HG03060 (cell line): ENCODE data around the gene PTPRF.

Experiments
- ATAC-seq: cut with Tn5 transposase; IDR thresholded peaks from one replicate; pipeline ENCODE4 v1.9.1; 2021; ENCODE audit warnings: low read depth, moderate number of reproducible peaks; ENCODE audit not compliant: unreplicated experiment

Gene PTPRF

DNA sequence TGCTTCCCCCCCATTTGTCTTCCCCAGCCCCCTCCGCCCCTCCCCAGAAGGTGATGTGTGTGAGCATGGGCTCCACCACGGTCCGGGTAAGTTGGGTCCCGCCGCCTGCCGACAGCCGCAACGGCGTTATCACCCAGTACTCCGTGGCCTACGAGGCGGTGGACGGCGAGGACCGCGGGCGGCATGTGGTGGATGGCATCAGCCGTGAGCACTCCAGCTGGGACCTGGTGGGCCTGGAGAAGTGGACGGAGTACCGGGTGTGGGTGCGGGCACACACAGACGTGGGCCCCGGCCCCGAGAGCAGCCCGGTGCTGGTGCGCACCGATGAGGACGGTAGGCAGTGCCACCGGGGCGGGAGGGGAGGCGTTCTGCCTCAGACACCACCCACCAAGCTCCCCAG, 67.0 kb downstream of the PTPRF start:
- ATAC-seq = no peak

DNA sequence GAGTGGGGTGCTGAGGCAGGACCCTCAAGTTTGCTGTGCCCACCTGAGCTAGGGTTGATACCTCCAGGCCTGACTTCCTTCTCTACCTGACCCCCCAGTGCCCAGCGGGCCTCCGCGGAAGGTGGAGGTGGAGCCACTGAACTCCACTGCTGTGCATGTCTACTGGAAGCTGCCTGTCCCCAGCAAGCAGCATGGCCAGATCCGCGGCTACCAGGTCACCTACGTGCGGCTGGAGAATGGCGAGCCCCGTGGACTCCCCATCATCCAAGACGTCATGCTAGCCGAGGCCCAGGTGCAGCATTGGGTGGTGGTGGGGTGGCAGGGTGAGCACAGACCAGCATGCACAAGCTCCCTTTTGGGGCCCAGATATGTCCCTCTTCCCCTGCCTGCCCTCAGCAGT, 67.9 kb downstream of the PTPRF start:
- no peak for ATAC-seq

DNA sequence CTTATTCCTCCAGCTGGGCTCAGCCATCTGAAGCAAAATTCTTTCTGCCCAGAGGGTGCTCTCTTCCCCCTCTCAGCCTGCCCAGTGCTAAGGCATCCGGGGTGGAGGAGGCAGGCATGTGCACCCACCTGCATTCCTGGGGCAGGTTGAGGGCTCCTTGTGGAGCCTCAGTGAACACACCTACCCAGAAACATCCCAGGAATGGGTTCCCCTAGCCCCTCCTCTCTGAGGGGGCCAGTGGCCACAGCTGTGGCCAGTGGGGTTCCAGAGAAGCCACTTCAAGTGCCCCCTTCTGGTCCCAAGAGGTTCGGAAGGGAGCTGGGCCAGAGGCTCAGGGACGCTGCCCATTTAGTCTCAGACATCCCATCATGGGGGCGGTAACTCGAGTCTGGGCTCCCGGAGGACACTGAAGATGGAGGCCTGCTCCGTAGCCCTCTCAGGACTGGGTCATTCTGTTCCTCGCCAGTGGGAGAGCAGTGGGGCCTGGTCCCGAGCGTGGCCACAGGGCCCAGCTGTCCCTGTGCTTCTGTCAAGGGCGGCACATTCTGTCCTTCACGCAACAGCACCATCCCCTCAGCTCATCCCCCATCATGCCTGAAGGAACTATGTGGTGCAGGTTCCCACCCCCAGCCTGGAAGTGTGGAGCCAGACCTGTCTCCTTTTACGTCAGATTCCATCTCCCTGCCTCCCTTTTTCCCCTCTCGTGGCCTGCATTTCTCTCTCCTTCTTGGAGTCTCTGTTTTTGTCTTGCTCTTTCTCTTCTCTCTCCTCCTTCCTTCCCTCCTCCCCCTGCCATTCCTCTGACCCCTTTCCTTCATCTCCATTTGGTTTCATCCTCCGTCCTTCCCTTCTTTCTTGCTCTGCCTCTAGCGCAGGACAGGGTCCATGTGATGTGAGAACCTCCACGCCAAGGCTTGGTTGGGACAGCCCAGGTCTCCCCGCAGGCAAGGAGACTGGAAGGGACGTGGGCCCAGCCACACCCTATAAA, 69.6 kb downstream of the PTPRF start:
- no peak for ATAC-seq

DNA sequence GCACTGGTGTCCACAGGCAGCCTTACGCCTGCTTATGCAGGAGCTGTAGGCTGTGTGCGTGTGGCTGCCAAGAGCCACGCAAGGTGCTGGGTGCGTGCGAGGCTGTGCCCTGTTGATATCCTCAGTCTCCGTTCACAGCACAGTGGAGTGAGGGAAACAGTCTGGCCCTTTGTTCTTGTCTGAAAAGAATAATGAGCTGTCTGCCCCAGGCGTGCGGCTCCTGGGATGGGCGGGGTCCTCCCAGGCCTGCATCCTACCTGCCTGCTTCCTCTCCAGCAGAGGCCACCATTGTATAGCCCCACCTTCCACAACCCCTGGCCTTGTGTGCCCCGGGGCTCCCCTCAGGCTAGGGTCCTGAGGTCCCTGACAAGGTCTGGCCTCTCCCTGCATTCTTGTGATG, 72.3 kb downstream of the PTPRF start:
- no peak for ATAC-seq

DNA sequence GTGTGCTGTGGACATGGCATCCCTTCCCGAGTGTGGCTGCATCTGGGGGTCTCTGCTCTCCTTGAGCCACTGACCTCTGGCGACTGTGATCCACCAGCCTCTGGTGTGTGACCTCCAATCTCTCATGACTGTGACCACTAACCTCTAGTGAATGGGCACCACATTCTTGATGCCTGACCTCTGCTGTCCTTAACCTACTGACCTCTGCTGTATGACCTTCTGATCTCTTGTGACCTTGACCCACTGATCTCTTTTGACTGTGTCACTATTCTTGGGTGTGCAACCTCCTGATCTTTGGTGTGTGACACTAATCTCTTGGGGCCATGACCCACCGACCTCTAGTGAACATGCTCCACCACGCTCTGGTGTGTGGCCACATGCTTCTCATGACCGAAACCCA, 73.5 kb downstream of the PTPRF start:
- no peak for ATAC-seq

DNA sequence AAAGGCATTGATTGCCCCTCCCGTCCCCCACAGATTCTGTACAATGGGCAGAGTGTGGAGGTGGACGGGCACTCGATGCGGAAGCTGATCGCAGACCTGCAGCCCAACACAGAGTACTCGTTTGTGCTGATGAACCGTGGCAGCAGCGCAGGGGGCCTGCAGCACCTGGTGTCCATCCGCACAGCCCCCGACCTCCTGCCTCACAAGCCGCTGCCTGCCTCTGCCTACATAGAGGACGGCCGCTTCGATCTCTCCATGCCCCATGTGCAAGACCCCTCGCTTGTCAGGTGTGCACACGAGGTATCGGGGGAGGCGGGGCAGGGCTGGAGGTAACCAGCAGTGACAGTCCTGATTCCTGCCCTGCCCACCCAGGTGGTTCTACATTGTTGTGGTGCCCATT, 74.5 kb downstream of the PTPRF start:
- ATAC-seq = no peak

DNA sequence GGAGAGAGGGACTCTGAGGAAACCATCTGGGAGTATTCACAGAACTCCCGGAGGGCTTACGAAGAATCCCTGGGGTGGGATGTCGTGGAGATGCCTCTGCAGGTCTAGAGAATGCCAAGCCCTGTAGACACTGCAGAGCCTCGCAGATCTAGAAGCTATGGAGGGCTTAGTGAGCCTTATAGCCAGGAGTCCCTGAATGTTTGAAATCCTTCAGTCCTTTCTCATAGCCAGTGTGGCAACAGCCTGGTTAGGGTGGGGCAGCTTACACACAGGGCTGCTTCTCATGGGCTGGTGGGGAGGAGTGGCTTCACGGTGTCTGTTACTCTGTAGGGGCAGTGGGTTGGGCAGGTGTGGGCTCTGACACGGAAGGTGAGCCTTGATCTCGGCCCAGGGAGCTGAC, 75.1 kb downstream of the PTPRF start:
- ATAC-seq = no peak

DNA sequence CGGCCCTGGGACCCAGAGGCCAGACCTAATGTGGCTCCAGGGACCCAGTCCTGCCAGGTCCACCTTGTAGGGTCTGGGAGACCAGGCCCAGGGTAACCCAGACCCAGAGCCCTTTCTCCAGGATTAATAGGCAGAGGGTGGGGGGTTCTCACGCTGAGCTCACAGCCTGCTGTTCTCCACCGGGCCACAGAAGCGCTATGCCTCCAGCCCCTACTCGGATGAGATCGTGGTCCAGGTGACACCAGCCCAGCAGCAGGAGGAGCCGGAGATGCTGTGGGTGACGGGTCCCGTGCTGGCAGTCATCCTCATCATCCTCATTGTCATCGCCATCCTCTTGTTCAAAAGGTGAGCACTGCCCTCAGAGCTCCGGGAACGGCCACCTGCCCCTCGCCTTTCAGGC, 75.9 kb downstream of the PTPRF start:
- ATAC-seq = no peak

DNA sequence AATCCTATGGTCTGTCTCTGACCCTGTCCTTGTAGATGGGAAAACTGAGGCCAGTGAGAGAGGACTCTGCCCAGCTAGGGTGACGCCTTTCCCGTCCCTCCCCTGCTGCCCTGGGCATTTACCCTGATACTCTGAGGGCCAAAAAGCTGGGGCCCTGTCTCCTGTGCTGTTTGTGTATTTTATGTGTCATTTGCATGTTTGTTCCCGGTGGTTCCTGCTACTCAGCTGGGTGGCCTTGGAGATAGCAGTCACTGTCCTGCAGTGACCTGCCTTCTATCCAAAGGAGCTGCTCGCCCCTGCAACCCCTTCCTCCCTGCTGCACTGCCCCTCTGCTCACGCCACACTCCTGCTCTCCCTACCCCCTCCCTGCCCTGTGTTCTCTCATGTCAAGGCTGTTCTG, 78.1 kb downstream of the PTPRF start:
- no peak for ATAC-seq

DNA sequence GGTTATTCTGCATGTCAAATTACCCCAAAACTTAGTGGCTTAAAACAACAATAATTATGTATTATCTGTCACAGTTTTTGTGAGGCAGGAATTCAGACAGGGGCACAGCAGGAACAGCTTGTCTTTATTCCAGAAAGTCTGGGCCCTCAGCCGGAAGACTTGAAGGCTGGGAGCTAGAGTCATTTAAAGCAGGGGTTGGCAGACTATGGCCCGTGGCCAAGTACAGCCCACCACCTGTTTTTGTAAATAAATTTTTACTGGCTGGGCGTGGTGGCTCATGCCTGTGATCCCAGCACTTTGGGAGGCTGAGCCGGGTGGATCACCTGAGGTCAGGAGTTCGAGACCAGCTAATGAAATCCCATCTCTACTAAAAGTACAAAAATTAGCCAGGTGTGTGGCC, 79.7 kb downstream of the PTPRF start:
- ATAC-seq = no peak

DNA sequence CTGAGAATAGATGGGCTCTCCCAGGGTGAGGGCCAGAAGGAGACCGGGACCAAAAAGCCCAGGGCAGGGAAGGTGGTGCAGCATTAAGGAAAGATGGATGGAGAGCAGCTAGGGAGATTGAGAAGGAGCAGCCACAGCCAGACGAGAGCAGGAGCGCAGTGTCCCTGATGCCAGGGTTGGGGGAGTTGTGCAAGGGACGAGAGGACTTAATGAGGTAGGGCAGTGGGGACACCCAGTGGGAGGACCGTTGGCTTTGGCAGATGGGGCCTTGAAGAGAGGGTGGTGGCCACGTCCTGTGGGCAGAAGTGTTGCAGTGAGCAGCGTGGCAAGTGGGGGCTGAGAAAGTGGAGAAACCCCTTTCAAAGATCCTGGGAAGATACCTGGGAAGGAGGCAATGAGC, 81.3 kb downstream of the PTPRF start:
- ATAC-seq = no peak

DNA sequence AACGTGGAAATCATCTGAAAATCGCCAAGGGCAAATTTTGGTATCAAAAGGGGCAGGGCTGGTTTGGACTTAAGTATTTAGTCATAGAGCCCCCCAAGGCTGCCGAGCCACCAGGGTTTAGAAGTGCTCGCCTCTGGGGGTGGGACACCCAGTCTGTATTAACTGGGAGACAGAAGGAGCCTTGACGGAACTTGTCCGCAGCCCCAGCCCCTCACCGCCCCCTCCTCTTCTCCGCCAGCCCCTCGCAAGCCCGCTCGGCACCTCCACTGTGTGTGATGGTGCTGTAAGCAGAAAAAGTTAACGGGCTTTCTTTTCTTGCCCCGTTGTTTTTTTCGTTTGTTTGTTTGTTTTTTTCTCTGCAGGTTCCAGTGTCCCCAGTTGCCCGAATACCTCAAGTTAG, 81.7 kb downstream of the PTPRF start:
- no peak for ATAC-seq

DNA sequence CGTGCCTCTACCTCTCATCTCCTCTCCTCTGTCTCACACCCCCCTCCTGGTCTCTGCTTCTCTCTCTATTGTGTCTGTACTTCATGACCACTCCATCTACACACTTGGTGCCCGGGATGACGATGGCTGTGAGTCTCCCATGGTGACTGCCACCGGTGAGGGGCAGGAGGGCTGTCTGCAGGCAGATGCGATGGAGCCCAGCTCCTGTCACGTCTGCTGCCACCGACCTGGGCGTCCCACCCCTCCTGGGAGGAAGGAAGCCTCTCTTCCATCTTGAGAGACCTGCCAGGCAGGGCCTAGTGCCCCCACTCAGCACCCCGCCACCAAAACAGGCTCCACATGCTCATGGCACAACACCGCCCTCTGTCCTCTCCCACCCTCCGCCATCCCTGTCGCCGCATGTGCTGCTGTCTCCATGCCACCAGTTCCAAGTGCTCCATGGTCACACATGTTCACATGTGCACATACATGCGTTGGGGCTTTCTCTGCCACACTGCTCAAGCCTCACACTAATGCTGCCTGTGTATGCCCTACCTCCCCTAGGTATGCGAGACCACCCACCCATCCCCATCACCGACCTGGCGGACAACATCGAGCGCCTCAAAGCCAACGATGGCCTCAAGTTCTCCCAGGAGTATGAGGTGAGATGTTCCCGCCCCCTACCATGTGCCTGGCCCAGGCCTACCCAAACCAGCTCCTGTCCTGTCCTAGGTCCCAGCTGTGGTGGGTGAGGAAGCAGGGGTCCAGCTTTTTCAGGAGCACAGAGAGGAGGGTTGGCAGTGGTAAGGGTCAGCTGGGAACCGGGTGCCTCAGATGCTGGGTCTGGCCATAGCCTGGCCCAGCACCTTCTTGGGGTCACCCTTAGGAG, 82.6 kb downstream of the PTPRF start:
- ATAC-seq = no peak

DNA sequence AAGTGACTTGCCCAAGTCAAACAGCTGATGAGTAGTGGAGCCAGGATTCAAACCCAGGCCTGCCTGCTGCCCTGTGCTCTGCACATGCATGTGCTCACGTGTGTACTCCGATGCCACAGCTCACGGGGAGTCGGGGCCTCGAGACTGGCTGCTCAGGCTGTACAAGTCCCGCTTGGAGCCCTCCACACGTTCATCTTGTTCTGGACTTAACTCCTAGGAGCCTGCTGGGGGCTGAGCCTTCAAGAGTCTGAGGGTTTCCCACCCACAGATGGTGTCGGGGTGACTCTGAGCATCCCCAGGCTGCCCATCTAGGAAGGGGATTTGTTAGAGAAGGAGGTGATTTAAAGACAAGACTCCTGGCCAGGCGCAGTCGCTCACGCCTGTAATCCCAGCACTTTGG, 83.5 kb downstream of the PTPRF start:
- no peak for ATAC-seq

DNA sequence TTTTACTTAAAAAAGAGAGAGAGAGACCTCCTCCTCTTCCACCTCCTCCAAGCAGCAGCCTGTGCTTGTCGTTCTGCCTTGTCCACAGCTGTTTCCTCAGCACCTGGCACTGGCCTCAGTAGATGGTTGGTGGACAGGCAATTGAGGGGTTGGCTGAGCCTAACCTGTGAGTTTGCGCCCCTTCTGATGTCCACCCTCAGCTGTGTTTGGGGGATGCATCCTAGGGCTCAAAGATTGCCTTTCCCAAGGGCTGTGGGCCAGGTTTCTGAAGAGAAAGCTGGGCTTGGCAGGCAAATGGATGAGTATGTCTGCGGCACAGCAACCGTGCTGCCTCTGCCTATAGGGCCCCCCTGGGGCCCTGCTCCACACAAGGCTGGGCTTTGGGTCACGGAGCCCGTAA, 84.2 kb downstream of the PTPRF start:
- ATAC-seq = no peak

DNA sequence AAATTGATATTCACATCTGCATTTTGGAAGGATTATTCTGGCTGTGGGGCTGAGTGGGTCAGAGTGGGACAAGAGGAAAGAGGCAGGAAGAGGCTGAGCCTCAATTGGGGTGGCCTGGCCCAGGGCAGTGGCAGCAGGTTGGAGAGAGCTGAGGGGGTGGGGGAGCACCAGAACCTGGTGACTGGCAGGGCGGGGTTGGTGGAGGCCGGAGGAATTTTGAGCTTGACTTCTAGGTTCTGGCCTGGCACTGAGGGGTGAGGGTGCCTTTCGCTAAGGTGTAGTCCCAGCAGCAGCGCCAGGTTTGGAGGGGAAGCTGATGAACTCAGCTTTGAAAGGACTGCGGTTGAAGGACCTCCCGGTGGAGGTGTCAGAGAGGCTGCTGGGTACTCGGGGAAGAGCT, 85.7 kb downstream of the PTPRF start:
- ATAC-seq = no peak

DNA sequence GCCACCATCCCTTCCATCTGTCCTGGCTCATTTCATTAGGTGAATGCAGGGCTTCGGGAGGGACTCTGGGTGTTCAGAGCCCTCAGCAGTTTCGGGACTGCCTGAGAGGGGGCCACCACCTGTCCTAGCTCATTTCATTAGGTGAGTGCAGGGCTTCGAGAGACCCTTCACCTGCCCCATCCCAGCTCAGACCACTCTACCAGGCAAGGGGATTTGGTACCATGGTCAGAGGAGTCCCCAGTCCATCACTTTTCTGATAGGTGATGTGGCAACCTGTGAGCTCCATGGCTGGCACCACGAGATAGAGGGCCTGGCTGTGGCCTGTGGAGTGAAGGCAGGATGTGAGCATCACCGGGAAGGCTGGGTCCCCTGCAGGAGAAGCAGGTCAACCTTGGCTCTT, 86.3 kb downstream of the PTPRF start:
- ATAC-seq = no peak

DNA sequence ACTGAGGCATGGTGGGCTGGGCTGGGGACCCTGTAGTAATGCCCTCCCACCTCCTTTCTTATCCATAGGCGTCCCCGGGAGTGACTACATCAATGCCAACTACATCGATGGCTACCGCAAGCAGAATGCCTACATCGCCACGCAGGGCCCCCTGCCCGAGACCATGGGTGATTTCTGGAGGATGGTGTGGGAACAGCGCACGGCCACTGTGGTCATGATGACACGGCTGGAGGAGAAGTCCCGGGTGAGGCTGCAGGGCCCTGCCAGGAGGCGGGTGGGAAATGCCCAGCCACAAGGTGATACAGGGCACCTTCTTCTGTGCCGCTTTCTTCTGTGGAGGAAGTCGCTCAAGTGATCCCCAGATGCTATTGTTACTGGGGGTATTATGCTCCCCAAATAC, 87.0 kb downstream of the PTPRF start:
- ATAC-seq = no peak

DNA sequence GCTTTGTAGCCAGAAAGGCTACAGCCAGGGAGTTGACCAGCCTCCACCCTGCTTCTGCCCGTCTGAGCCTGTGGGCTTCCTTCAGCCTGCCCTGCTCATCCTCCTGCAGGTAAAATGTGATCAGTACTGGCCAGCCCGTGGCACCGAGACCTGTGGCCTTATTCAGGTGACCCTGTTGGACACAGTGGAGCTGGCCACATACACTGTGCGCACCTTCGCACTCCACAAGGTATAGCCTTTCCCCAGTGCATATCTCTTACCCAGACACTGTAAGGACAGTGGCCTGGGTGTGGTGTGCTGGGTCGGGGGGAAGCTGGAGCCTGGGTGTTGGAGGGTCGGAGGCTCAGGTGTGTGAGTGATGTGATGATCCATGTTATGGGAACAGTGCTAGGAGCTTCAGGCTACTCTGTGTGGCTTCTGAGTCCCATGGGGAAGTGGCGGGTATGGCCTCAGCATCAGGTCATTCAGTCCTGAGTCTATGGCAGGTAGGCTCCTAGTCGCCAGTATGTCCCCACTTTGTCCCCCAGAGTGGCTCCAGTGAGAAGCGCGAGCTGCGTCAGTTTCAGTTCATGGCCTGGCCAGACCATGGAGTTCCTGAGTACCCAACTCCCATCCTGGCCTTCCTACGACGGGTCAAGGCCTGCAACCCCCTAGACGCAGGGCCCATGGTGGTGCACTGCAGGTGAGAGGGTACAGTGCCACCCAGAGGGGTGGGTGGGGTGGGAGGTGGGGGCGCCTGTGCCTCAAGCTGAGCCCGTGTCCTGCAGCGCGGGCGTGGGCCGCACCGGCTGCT, 88.0 kb downstream of the PTPRF start:
- no peak for ATAC-seq

DNA sequence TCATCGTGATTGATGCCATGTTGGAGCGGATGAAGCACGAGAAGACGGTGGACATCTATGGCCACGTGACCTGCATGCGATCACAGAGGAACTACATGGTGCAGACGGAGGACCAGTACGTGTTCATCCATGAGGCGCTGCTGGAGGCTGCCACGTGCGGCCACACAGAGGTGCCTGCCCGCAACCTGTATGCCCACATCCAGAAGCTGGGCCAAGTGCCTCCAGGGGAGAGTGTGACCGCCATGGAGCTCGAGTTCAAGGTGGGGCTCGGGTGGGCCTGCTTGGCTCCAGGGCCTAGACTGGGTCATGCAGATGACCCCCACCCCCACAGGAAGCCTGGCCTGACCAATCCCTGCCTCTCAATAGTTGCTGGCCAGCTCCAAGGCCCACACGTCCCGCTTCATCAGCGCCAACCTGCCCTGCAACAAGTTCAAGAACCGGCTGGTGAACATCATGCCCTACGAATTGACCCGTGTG, 88.7 kb downstream of the PTPRF start:
- ATAC-seq = no peak
